Endothelial cell of umbilical vein (primary cell): Measurements from ENCODE around the gene MYO16. TPM values are rescaled to one million over a fixed set of nuclear protein-coding genes. Genes with fewer than 3 reads are reported as not detected.

Source experiments
- BruUV-seq: library from RNA; stranded (reverse); fragments of 400-500 nt; replicated peaks from 2 replicates; lab custom pipeline; 2021; lab: Mats Ljungman, UMichigan
- CTCF ChIA-PET: fragments of 300-600, 350-600 bp; sonication (Branson Sonifier 250); formaldehyde crosslinking; loops from one replicate; lab custom pipeline; 2021; ENCODE audit warnings: antibody characterized with exemption, inconsistent platforms; lab: Charles Lee
- POLR2A ChIA-PET: fragments of 300-600, 350-600 bp; sonication (Branson Sonifier 250); formaldehyde crosslinking; loops from one replicate; lab custom pipeline; 2021; ENCODE audit warnings: antibody characterized with exemption, inconsistent platforms; lab: Charles Lee
- DNase-seq: peaks from one replicate; pipeline ENCODE4 v3.0.0-alpha.2; 2011; ENCODE audit warnings: low read depth, low spot score
- FAIRE-seq: peaks from 2 replicates; lab custom pipeline; 2011; peaks lifted over from hg19 to GRCh38; lab: Jason Lieb, UNC
- H2AFZ ChIP-seq: 2 replicates; pipeline ENCODE4 v1.6.0; 2012; ENCODE audit warnings: low read depth, low read length, control low read depth, inconsistent platforms
- H3K27ac ChIP-seq: 2 replicates; pipeline ENCODE4 v1.5.1; 2011; ENCODE audit warnings: low read depth, mild to moderate bottlenecking, control low read depth, low read length, moderate library complexity; ENCODE audit not compliant: insufficient read depth
- H3K27me3 ChIP-seq, 2 experiments: 2 replicates each; pipeline versions ENCODE4 v1.6.0 to v1.6.1; 2011; ENCODE audit warnings: low read length in 2 of 2, mixed read lengths in 1 of 2; ENCODE audit not compliant: control insufficient read depth in 2 of 2, insufficient read depth in 2 of 2
- H3K36me3 ChIP-seq, 2 experiments: 2 replicates in 1 of 2; 3 replicates in 1 of 2; pipeline ENCODE4 v1.5.1; 2011; ENCODE audit warnings: low read length in 2 of 2, mild to moderate bottlenecking in 1 of 2, moderate library complexity in 1 of 2; ENCODE audit not compliant: control insufficient read depth in 2 of 2, insufficient read depth in 2 of 2; ENCODE audit errors: extremely low read depth in 1 of 2
- H3K4me1 ChIP-seq: 3 replicates; pipeline ENCODE4 v1.5.1; 2011; ENCODE audit warnings: mild to moderate bottlenecking, low read length; ENCODE audit not compliant: control insufficient read depth, insufficient read depth; ENCODE audit errors: extremely low read depth
- H3K4me2 ChIP-seq: 2 replicates; pipeline ENCODE4 v1.6.1; 2011; ENCODE audit warnings: low read length, control low read depth, mixed read lengths; ENCODE audit not compliant: insufficient read depth
- H3K4me3 ChIP-seq, 3 experiments: fragments of 200-600 bp in 1 of 3; sonication (generic), shearing (Covaris generic) in 1 of 3; replicated peaks in 1 of 3; 2 replicates each; pipeline ENCODE4 v1.5.1; 2011 to 2016; ENCODE audit warnings: control low read depth in 3 of 3, low read length in 3 of 3, mild to moderate bottlenecking in 2 of 3, inconsistent platforms in 1 of 3, low read depth in 1 of 3, moderate library complexity in 1 of 3; ENCODE audit not compliant: insufficient read depth in 1 of 3
- H3K79me2 ChIP-seq: 2 replicates; pipeline ENCODE4 v1.6.0; 2012; ENCODE audit warnings: low read length, inconsistent platforms; ENCODE audit not compliant: control insufficient read depth, insufficient read depth
- H3K9ac ChIP-seq: replicated peaks from 2 replicates; pipeline ENCODE3; 2011; ENCODE audit warnings: low read length, control low read depth; ENCODE audit not compliant: insufficient read depth; ENCODE audit errors: extremely low read depth
- H3K9me1 ChIP-seq: replicated peaks from 3 replicates; pipeline ENCODE4 v1.6.0; 2011; ENCODE audit warnings: mild to moderate bottlenecking, low read length; ENCODE audit not compliant: control insufficient read depth, insufficient read depth; ENCODE audit errors: extremely low read depth
- H3K9me3 ChIP-seq: replicated peaks from 2 replicates; pipeline ENCODE4 v1.5.1; 2012; ENCODE audit warnings: low read length, inconsistent platforms; ENCODE audit not compliant: control insufficient read depth, insufficient read depth
- H4K20me1 ChIP-seq: replicated peaks from 2 replicates; pipeline ENCODE3; 2011; ENCODE audit warnings: mild to moderate bottlenecking, low read length; ENCODE audit not compliant: control insufficient read depth, insufficient read depth; ENCODE audit errors: extremely low read depth
- EZH2 ChIP-seq: IDR thresholded peaks from 2 replicates; pipeline ENCODE4 v1.6.1; 2012; ENCODE audit warnings: borderline replicate concordance, low read depth, mild to moderate bottlenecking, moderate library complexity, low read length, inconsistent platforms; ENCODE audit not compliant: severe bottlenecking
- FOS ChIP-seq: IDR thresholded peaks from 2 replicates; pipeline ENCODE4 v1.6.1; 2011; ENCODE audit warnings: mild to moderate bottlenecking, low read length, moderate library complexity, borderline replicate concordance; ENCODE audit not compliant: insufficient read depth
- GATA2 ChIP-seq: IDR thresholded peaks from 2 replicates; pipeline ENCODE4 v1.7.0; 2011; ENCODE audit warnings: low read depth, mild to moderate bottlenecking, moderate library complexity, mixed read lengths, low read length; ENCODE audit not compliant: insufficient read length, insufficient read depth
- JUN ChIP-seq: IDR thresholded peaks from 2 replicates; pipeline ENCODE4 v1.6.1; 2011; ENCODE audit warnings: borderline replicate concordance, low read depth; ENCODE audit not compliant: insufficient read length, insufficient read depth
- MAX ChIP-seq: IDR thresholded peaks from 2 replicates; pipeline ENCODE4 v1.6.1; 2011; ENCODE audit not compliant: insufficient read depth, insufficient read length
- MYC ChIP-seq: IDR thresholded peaks from one replicate; pipeline ENCODE4 v1.6.1; 2011; ENCODE audit warnings: mild to moderate bottlenecking, low read depth, low read length
- POLR2A ChIP-seq: IDR thresholded peaks from 2 replicates; pipeline ENCODE4 v1.6.1; 2012; ENCODE audit warnings: low read depth, mild to moderate bottlenecking, control low read depth, low read length
- POLR2AphosphoS5 ChIP-seq: IDR thresholded peaks from 2 replicates; pipeline ENCODE4 v1.6.1; 2012; ENCODE audit warnings: low read depth, mild to moderate bottlenecking, control low read depth, low read length, moderate library complexity; ENCODE audit not compliant: insufficient read depth
- dilution Hi-C: fragments of 300-500 bp; cut with MboI; formaldehyde crosslinking; loops from one replicate; pipeline ENCODE4 v1.15.0; 2019; ENCODE audit warnings: low sequenced_read_pairs; ENCODE audit not compliant: extremely low pct_ligation_motif_present
- intact Hi-C: fragments of 100-400 bp; cut with micrococcal nuclease; formaldehyde crosslinking; loops from one replicate; pipeline ENCODE4 v1.10.0; 2022
- polyA plus RNA-seq, 4 experiments: library from polyadenylated mRNA; depleted of rRNA in 3 of 4; stranded (reverse) in 3 of 4; unstranded in 1 of 4; fragments of >200 nt; gene quantifications; 2 replicates each; pipeline versions ENCODE4 v1.2.1 to v1.2.3, GENCODE V29; 2011 to 2012; ENCODE audit warnings: missing spikeins in 1 of 4
- total RNA-seq: library from RNA; stranded (reverse); gene quantifications from 2 replicates; pipeline ENCODE4 v1.2.3, GENCODE V29; 2021
- TF ChIP-seq, protein P1 (sequence below), 2 donors: IDR thresholded peaks; 1 replicate in 1 of 2; 2 replicates in 1 of 2; pipeline ENCODE4 v1.5.1; 2011; ENCODE audit warnings: low read length in 2 of 2, mild to moderate bottlenecking in 2 of 2, moderate library complexity in 2 of 2, control low read depth in 1 of 2, inconsistent platforms in 1 of 2, low read depth in 1 of 2; ENCODE audit not compliant: insufficient read depth in 1 of 2; ENCODE audit errors: extremely low read depth in 1 of 2

The MYO16 gene
- total and polyA plus RNA-seq, 2 donors (not counting 3 experiments of a cell fraction or from before 2014, with no cell fraction given): 0.03 to 0.04 TPM

DNA sequence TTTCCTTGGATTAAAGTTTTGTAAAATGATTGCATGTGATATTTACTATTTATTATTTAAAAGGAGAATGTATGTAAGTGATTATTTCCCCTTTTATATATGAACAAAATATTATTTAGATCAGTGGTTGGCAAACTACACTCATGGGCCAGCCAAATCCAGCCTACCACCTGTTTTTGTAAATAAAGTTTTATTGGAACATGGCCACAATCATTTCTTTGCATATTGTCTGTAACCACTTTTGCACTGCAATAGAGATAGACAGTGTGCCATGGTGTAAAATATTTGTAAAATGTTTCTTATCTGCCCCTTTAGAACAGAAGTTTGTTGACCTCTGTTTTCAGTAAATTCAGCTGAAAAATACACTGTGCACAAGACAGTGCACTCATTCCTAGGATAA lies 426.4 kb downstream of the MYO16 start:
- Histone ChIP-seq H4K20me1 (no peaks in the 10 kb centered on the region), H3K4me2 (no peak overlapping the region), H3K9ac (no peak overlapping the region), H3K27me3 (no peaks in the 10 kb centered on the region), H3K36me3 (no peaks in the 10 kb centered on the region), H2AFZ (no peak overlapping the region), H3K27ac (no peak overlapping the region), H3K9me3 (no peaks in the 10 kb centered on the region), H3K4me3 (no peak overlapping the region), H3K79me2 (no peaks in the 10 kb centered on the region), H3K4me1 (no peaks in the 10 kb centered on the region), H3K9me1 (no peaks in the 10 kb centered on the region)
- FAIRE-seq: no peak
- no TSS peak for BruUV-seq
- CTCF ChIA-PET: no interaction called here
- POLR2A ChIA-PET: no interaction called here
- dilution Hi-C loops: no loop called here
- intact Hi-C loops: no loop called here
- DNase-seq: no peak
- TF ChIP-seq JUN (no peak), MAX (no peak), GATA2 (no peak), EZH2 (no peak), POLR2A (no peak), MYC (no peak), FOS (no peak), POLR2AphosphoS5 (no peak)
- TF ChIP-seq, protein P1, sequence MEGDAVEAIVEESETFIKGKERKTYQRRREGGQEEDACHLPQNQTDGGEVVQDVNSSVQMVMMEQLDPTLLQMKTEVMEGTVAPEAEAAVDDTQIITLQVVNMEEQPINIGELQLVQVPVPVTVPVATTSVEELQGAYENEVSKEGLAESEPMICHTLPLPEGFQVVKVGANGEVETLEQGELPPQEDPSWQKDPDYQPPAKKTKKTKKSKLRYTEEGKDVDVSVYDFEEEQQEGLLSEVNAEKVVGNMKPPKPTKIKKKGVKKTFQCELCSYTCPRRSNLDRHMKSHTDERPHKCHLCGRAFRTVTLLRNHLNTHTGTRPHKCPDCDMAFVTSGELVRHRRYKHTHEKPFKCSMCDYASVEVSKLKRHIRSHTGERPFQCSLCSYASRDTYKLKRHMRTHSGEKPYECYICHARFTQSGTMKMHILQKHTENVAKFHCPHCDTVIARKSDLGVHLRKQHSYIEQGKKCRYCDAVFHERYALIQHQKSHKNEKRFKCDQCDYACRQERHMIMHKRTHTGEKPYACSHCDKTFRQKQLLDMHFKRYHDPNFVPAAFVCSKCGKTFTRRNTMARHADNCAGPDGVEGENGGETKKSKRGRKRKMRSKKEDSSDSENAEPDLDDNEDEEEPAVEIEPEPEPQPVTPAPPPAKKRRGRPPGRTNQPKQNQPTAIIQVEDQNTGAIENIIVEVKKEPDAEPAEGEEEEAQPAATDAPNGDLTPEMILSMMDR (IDR thresholded peaks at IDR 0.05; ENCODE audit: extremely low read depth in 1 of 2, insufficient read depth in 1 of 2, low read depth in 1 of 2, low read length in 2 of 2): no peak
